Colon (tissue), 2 donors: ENCODE results near the gene MYADM.
"Not testable (repeated sequence)": the region's sequence is repeated elsewhere in the genome, so short reads cannot be mapped to it uniquely, and the experiment has no call there.

Experiments
- FAIRE-seq: peaks from 2 replicates; lab custom pipeline; 2012; peaks lifted over from hg19 to GRCh38; lab: Jason Lieb, UNC
- donor health status: control.
- donor health status: control.

Gene MYADM

DNA sequence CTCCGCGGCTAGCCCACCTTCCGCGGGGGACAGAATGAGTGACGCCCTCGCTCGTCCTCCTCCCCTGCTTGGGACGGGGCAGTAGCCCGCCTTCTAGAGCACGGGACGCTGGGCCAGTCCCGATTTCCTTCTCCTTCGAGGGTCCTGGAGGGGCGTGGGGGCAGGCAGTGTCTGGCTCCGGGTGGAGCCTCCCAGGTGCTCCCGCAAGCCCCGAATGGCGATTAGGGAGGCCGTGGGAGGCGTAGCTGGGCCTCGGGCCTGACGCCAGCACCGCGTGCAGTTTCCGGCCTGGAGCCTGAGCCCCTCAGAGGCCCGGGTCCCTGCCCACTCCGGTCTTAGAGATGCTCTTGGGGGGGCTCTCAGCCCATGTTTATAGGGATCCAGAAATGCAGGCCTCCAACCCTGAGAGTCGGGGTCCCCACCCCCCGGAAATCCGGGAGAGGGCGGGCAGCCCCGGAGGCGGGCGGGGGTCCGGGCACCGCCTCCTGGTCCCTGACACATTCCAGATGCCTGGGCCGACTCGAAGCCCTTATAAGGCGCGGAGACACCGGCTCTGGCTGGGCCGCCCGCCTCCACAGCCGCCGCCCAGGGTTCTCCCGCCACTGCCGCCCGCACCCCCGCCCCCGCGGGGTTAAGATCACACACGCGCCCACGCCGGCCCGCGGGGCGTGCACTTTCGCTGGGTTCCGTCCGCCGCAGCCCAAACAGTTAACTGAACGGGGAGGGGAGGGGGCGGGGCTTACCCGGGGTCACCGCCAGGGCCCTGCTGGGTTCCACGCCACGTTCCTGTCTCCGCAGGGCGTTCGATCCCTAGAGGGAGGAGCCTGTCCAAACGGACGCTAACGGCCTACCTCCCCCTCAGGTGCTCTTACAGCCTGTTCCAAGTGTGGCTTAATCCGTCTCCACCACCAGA lies 1.5 kb downstream of the MYADM start:
- no peak for FAIRE-seq

DNA sequence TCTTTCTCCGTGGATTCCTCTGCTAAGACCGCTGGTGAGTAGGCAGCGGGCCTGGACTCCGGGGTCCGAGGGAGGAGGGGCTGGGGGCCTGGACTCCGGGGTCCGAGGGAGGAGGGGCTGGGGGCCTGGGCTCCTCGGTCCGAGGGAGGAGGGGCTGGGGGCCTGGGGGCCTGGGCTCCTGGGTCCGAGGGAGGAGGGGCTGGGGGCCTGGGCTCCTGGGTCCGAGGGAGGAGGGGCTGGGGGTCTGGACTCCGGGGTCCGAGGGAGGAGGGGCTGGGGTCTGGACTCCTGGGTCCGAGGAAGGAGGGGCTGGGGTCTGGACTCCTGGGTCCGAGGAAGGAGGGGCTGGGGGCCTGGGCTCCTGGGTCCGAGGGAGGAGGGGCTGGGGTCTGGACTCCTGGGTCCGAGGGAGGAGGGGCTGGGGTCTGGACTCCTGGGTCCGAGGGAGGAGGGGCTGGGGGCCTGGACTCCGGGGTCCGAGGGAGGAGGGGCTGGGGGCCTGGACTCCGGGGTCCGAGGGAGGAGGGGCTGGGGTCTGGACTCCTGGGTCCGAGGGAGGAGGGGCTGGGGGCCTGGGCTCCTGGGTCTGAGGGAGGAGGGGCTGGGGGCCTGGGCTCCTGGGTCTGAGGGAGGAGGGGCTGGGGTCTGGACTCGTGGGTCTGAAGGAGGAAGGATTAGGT lies 2.3 kb downstream of the MYADM start:
- not testable (repeated sequence) for FAIRE-seq

DNA sequence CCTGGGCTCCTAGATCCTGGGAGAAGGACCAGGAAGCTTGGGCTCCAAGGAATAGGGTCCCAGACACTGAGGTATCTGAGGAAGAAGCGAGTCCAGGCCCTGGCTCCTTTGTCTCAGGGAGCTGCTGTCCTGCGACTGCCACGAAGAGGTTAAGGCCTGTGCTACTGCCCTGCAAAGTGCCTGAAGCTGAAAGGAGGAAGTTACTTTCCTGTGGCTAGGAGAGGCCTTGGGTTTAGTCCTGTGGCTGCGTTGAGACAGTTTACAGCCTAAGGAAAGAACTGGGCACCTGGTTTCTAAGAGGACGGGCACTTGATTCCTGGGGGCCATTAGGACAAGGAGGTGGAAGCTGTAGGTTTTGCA lies 2.8 kb downstream of the MYADM start:
- FAIRE-seq: no peak

GRCh38 chr19:53871454-53871853 lies 3.8 kb downstream of the MYADM start:
- no peak for FAIRE-seq

- FAIRE-seq: no peak
Observed at GRCh38 chr19:53872762-53873161, 5.1 kb downstream of the MYADM start.

DNA sequence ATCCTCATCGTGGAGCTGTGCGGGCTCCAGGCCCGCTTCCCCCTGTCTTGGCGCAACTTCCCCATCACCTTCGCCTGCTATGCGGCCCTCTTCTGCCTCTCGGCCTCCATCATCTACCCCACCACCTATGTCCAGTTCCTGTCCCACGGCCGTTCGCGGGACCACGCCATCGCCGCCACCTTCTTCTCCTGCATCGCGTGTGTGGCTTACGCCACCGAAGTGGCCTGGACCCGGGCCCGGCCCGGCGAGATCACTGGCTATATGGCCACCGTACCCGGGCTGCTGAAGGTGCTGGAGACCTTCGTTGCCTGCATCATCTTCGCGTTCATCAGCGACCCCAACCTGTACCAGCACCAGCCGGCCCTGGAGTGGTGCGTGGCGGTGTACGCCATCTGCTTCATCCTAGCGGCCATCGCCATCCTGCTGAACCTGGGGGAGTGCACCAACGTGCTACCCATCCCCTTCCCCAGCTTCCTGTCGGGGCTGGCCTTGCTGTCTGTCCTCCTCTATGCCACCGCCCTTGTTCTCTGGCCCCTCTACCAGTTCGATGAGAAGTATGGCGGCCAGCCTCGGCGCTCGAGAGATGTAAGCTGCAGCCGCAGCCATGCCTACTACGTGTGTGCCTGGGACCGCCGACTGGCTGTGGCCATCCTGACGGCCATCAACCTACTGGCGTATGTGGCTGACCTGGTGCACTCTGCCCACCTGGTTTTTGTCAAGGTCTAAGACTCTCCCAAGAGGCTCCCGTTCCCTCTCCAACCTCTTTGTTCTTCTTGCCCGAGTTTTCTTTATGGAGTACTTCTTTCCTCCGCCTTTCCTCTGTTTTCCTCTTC lies 6.3 kb downstream of the MYADM start:
- FAIRE-seq: no peak

DNA sequence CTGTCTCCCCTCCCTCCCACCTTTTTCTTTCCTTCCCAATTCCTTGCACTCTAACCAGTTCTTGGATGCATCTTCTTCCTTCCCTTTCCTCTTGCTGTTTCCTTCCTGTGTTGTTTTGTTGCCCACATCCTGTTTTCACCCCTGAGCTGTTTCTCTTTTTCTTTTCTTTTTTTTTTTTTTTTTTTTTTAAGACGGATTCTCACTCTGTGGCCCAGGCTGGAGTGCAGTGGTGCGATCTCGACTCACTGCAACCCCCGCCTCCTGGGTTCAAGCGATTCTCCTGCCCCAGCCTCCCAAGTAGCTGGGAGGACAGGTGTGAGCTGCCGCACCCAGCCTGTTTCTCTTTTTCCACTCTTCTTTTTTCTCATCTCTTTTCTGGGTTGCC lies 6.9 kb downstream of the MYADM start:
- no peak for FAIRE-seq

GRCh38 chr19:53875602-53876325 lies 8.1 kb downstream of the MYADM start:
- no peak for FAIRE-seq

GRCh38 chr19:53876651-53877224 lies 9.1 kb downstream of the MYADM start:
- FAIRE-seq: no peak

- FAIRE-seq: no peak
Observed at GRCh38 chr19:53877361-53877766, 9.7 kb downstream of the MYADM start.

DNA sequence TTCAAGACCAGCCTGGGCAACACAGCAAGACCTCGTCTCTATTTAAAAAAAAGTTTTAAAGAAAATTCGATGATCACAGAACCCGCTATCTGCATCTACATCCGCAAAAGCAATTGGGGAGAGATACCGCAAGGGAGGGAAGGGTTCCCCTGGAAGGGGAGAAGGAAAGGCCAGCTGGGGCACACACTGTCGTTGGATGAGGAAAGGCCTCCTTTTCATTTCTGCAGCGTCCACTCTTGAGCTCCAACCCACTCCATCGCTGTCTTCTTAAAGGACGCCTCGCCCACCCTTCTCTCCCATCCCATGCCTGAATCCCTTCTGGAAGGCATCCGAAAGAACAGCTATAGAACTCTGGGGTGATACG lies 11.1 kb downstream of the MYADM start:
- no peak for FAIRE-seq

- FAIRE-seq: no peak
Observed at GRCh38 chr19:53879140-53880081, 11.7 kb downstream of the MYADM start.

DNA sequence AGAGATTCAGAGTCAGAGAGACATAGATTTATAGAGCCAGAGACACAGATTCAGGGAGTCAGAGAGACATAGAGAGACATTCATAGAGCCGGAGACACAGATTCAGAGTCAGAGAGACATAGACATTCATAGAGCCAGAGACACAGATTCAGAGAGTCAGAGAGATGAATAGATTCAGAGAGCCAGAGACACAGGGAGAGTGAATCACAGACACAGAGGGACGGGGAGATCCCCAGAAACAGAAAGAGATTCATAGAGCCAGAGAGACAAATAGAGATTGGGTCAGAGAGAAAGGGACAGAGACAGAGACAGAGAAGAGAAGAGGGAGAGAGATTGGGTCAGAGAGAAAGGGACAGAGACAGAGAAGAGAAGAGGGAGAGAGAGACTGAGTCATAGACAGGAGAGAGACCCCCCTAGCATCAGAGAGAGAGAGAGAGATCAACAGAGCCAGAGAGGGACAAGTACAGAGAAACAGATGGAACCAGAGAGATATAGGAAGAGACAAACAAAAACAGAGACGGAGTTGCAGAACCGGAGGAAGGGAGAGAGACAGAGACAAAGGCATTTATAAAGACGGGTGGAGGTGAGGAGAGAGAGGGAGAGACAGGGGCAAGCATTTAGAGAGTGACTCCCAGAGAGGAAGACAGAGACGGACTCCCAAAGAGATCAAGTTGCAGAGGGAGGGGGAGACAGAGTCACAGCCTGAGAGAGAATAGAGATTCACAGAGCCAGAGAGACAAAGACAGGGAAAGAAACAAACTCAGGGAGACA lies 13.2 kb downstream of the MYADM start:
- FAIRE-seq: no peak

- FAIRE-seq: no peak
Observed at GRCh38 chr19:53881482-53882390, 14.1 kb downstream of the MYADM start, which contains the start of gene PRKCG. Gene PRKCG (plus strand): TSS chr19:53882197. CDS start chr19:53882495, 298 bp downstream.

- FAIRE-seq: no peak
Observed at GRCh38 chr19:53882391-53883050, 14.8 kb downstream of the MYADM start.

GRCh38 chr19:53883231-53883661 lies 15.6 kb downstream of the MYADM start:
- no peak for FAIRE-seq

DNA sequence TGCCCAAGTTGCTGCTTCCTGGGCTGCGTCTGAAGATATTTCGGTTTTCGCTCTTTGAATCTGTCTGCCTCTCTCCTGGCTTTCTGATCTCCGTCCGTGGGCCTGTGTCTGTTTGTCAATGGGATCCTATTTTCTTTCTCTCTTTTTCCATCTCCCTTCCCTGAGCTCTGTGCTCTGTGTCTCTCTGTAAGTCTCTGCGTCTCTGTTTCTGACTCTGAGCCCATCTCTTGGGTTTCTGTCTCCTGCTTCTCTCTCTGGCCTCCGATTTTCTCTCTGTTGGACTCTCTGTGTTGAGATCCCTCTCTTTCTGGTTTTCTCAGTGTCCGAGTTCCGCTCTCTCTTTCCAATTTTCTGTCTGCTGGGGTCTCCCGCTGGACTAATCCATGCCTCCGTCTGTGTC lies 16.1 kb downstream of the MYADM start:
- no peak for FAIRE-seq

DNA sequence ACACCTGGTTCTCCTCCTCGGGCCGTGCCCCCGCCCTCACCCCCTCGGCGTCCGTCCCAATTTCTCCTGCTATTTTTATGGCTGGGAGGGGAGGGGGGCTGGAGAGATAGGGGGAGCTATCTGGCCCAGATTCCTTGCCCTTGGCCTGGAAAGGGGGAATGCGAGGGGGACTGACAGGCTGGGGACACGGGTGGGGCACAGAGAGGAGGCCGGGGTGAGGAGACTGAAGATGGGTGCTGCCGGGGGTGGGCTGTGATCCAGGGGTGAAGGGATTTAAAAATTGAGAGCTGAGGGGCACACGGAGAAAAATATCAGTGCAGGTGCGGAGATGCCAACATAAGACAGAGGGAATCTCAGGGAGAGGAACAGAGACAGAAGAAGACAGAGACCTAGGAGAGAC lies 16.6 kb downstream of the MYADM start:
- FAIRE-seq: no peak
